HG03039 (cell line): Measurements from ENCODE around the gene GYG1.
A peak's percentile ranks its signal among the peaks of the same experiment; 100 is the strongest.

ENCODE experiments used
- ATAC-seq: cut with Tn5 transposase; IDR thresholded peaks from one replicate; pipeline ENCODE4 v1.9.1; 2021; ENCODE audit warnings: mild to moderate bottlenecking, moderate library complexity; ENCODE audit not compliant: unreplicated experiment

Gene GYG1

DNA sequence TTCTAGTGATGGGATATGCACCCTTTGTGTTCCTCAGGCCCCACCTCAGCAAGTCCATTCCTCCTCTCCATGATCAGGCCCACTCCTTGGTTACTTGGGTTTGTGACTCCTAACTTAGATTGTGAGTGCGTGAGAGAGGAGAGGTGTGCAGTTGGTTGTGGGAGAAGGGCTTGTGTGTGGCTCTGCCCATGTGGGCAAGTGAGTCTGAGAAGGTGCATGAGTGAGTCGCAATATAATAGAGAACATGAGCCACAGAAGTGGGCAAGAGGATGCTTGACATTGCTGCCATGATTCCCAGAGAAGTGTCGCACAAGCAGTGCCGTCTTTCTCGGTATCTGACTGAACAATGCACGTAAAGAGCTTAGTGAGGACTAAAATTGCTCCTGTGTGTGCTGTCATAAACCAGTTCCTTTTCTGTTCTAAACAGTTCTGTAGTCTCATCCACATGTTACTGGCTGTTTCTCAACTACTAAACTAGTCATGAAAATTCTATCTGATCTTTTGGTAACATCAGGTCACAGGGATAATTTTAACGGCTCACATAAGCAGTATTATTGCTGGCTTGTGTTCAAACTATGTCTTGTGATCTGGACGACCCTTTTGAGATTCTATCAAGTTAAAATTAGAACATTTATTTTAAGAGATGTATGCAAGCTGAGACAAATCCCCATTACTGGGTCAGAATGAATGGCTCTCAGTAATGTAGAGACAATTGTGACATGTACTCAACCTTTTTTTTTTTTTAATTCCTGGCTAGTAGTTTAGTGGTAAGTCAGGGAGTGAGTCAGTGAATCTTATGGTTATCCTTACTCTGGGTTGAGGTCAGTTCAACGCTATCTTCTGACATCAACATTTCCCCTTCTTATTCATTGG, 25.6 kb downstream of the GYG1 start:
- no peak for ATAC-seq

DNA sequence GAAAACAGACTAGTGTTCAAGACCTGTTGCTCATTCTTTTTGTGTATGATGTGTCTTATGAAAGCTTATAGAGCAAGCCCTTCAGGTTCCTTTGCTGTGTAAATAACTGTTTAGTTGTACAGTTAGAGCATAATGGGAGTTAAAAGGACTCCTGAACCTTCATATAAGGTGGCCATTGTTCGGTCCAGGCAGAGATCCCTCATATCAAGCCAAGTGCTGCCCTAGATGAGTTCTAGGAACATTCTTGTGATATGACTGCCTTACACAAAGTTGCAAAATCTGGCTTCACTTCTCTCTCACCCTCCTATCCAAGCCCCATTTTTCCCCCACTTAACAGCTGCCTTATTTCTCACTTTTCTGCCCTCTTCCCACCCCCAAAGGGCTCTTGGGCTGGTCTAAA, 26.9 kb downstream of the GYG1 start:
- ATAC-seq: no peak

DNA sequence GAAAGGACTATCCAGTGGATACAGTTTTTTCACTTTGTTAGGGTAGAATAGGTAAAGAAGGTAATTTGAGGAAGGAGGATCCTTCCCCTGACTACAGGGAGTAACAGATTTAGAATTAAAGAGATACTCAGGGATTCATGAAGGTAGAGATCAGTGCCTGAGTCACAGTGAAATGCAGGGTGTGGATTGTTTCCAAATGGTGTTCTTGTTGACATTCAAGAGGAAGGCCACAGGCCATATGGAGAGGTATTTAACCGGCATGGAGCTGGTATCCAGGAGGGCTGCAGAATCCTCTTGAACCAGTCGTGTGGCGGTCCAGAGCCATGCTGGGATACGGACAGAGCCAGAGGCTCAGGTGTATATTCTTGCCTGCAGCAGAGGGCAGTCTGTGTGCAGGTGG, 28.2 kb downstream of the GYG1 start:
- no peak for ATAC-seq

DNA sequence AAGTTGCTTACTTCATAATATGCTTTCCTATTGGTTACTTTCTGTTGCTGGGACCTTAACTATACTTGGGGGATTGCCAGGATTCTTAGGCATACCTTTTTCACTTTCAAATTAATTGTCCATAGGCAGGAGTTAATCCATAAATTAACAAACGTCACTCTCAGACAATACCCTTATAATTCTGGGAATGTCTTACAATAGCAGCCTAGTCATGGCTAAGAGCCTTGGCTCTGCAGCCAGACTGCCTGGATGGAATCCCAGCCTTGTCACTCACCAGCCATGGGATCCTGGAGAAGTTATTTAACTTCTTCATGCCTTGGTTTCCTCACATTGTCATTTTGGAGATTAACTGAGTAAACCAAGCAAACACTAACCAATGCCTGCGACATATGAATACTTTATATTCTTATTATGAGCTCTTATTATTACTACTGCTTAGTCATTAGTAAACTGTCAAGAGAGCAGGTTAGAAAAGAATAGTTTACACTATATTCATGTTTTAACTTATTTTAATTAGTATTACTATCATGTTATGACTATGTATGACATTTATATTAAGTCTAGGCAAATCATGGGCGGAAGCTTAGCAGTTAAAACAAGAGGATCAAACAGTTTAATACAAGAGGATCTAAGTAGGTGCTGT, 29.0 kb downstream of the GYG1 start:
- ATAC-seq: no peak

DNA sequence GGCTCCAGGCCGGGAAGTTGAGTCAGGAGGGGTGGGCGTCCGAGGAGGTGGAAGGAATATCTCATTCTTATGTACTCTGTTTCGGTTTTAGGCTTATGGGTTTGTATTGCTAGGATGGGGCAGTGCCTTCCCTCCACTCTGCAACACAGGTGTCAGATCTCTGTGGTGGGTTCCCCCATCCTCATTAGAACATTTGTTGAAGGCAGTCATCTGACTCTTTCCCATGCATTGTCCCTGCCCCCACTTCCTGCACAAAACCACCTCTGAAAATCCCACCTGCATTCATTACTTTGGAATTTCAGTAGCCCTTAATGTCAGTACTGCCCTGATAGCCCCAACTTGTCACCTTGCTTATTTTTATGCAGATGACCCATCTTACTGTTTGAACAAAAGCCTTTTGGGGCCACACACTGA, 29.5 kb downstream of the GYG1 start:
- ATAC-seq: no peak

DNA sequence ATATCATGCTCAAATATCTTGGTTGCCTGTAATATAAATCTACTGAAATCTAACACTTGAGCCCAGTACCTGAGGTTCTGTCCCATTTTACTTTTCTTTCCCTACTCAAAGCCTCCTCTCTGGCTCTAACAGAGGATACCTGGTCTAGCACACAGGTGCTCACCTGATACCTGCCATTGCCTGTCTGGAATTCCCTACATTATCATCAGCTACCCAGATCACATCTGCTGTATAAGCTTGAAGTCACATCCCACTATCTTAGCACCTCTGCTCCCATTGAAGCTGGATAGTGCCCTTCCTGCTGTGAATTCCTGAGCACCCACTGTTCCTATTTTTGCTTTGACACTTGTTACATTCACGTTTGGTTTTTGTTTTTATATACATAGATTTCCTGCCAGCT, 30.5 kb downstream of the GYG1 start:
- ATAC-seq: no peak

DNA sequence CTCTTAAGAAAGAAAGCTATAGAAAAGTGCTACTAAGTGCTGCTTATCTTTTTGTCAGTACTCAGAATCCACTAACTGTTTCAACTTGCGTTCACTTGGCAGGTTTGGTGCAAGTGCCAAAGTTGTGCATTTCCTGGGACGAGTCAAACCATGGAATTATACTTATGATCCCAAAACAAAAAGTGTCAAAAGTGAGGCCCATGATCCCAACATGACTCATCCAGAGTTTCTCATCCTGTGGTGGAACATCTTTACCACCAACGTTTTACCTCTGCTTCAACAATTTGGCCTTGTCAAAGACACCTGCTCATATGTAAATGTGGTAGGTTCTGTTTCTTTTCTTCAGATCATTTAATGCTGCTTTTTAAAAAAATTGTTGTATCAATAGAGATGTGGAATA, 32.6 kb downstream of the GYG1 start:
- no peak for ATAC-seq

DNA sequence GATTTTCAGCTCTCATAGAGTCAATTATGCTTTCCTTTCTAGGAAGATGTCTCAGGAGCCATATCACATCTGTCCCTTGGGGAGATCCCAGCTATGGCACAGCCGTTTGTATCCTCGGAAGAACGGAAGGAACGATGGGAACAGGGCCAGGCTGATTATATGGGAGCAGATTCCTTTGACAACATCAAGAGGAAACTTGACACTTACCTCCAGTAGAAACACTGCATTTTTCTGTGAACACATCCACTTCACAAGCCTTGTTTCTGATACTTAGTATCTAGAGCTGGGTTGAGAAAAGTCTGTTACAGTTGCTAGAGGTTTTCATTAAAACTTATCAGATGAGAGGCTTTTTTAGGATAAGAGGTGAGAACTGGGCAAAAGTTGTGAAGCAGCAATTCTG, 35.4 kb downstream of the GYG1 start:
- no peak for ATAC-seq

DNA sequence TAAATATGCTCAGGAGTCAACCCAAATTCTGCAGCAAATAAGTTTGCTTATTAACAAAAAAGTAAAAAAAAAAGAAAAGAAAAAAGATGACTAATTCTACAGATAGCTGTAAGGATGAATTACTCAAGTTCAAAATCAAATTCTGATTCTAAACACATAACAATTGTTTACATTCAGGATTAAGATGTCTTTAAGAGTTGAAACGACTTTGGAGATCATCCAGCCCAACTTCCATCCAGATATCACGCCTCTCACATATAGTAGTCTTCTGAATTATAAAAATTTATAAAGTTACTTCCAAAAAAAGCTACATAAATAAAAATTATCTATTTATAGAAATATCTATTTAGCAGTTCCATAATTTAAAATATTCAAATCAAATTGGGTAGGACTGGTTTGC, 39.8 kb downstream of the GYG1 start:
- no peak for ATAC-seq

DNA sequence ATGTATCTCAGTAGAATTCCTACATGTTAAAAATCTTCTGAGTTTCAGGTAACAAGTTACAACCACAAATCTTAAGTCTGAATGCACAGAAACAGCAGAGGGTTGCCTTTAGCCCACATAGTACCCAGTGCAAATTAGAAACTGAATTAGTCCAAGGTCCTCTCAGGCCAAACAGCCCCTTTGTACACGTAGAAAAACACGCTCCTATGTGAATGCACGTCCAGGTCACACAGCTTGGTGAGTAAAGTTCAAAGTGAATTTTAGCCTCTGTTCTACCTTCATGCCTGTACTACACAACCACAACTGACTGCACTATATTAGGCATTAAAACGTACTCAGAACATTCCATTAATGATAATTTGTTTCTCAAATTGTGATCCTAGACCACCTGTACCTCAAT, 46.3 kb downstream of the GYG1 start:
- no peak for ATAC-seq

DNA sequence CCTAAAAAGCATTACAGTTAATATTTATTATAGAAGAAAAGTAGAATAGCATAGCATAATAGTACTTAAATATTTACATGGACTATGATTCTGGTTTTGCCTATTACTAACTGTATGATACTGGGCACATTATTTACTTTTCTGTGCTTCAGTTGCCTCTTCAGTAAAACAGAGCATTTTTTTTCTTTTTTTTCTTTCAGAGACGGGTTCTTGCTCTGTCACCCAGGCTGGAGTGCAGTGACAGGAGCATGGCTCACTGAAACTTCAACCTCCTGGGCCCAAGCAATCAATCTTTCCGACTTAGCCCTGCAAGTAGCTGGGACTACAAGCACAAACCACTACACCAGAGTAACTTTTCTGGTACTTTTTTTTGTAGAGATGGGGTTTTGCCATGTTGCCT, 47.0 kb downstream of the GYG1 start:
- ATAC-seq: no peak

DNA sequence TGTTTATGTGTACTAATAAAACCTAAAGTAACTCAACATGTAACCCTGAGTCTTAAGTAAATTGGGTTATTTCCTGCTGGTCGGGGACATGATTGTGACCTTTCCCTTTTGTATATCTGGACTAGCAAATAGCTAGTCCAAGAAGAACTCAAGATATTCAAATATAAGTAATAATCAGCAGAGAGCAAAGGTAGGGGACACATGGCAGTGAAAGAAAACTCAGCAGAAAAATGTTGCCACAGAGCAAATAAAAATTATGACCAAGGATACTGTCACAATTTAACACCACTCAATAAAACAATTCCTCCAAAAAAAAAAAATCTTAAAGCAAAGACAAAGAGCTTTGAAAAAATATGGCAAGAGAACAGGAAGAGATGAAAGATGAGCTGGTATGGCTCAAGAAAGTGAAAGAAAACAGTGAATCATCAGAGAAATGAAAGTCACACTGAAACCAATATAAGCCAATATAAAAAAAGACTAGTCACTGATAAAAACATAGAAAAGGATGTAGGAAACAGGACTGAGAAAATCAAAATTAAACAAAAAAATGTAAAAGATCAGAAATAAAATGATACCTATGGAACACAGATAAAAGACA, 51.5 kb downstream of the GYG1 start:
- peak; percentile 86 for ATAC-seq

DNA sequence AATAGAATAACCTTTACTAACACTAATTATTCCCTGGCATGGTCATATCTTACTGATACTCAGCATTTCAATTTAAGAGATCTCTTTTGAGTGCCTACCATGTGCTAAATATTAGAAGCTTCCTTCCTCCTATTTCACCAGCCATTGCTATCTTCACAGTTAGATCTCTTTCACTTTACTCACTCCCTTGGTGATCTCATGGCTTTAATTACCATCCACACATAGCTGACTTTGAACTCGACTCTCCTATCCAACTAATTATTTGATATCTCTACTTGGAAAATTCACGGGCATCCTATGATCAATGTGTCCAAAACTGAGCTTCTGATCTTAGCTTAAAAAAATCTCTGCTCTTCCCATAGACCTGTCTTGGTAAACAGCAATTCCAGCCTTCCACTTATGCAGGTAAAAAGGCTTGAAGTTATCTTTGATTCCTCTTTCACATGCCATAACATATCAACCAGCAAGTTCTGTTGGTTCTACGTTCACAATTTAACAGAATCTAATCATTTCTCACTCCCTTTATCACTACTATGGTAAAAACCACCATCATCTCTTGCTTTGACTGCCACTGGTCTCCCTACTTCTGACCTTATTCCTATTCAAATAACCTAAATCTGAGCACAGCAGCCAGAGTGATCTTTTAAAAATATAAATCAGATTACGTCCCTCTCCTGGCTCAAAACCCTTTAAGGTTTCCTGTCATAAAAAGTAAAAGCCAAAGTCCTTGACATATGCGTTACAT, 53.2 kb downstream of the GYG1 start:
- ATAC-seq: no peak

DNA sequence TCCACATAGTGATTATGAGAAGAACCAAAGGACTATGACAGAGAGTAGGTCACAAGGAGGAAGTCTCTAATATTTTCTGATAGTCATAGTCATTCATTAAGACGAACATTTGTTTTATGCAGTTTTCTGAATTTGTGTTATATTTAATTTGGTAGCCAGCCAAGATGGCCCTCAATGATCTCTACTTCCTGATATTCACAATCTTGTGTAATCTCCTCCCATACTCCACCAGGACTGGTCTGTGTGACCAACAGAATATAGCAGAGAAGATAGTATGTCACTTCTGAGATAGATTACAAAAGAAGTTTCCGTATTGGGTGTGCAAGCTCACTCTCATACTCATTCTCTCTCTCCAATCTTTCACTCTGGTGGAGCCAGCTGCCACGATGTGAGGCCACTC, 64.2 kb downstream of the GYG1 start:
- ATAC-seq: no peak

DNA sequence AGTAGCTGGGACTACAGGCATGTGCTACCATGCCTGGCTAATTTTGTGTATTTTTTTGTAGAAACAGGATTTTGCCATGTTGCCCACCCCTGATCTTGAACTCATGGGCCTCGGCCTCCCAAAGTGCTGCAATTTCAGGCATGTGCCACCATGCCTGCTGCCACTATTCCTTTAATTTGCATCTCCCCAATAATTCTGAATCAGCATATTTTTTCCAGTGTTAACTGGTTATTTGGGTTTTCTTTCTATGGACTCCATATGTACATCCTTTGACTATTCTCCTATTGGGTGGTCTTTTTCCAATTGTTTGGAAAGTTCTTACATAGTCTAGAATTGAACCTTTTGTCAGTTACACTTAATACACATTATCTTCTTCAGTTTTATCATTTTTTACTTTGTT, 66.9 kb downstream of the GYG1 start:
- no peak for ATAC-seq

DNA sequence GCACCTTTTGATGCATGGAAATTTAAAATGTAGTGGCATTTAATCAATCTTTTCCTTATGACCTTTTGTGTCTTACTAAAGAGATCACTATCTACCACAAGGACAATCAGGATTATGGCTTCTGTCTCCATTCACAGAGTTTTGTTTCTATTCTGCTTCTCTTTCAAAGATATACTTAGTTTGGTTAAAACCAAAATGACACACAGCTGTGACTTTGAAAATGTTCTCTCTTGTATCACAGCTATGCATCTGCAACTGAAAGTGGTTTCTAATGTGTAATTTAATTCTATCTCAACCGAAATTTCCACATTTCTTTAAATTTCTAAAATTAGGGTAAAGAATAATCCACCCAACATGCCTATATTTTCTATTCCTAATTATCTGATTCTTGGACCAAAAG, 67.3 kb downstream of the GYG1 start:
- no peak for ATAC-seq

DNA sequence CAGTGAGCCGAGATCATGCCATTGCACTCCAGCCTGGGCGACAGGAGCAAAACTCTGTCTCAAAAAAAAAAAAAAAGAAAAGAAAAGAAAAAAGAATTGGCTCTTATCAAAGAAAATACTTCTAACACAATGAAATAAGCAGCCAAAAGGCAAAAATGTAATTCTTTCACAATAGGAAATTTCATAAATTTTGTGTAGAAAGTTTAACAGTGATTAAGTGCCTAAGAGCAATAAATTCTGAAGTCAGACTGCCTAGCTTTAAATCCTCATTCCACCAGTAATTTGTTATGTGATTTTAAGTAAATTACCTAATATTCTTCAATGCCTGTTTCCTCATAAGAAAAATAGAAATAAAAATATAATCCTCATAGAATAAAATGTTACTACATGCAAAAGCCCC, 70.4 kb downstream of the GYG1 start:
- no peak for ATAC-seq

DNA sequence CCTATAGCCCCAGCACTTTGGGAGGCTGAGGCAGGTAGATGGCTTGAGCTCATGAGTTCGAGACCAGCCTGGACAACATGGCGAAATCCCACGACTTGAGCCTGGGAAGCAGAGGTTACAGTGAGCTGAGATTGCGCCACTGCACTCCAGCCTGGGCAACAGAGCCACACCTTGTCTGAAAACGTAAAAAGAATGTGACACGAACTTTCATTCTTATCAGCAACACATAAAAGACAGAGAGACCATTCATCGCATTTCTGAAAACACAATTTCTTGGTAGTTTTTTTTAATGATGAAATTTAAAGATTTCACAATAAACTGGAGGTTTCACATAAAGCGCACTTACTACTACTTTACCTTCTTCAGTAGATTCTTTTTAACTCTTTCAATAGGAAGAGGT, 76.5 kb downstream of the GYG1 start:
- ATAC-seq: no peak
